GM12874 (cell line): ENCODE results near the gene RFX5.

Source experiments
- TF ChIP-seq, protein P1 (sequence below): IDR thresholded peaks from 2 replicates; pipeline ENCODE4 v1.5.1; 2011; ENCODE audit warnings: low read depth, mild to moderate bottlenecking, control low read depth, low read length, moderate library complexity; ENCODE audit not compliant: insufficient read depth

RFX5 gene

DNA sequence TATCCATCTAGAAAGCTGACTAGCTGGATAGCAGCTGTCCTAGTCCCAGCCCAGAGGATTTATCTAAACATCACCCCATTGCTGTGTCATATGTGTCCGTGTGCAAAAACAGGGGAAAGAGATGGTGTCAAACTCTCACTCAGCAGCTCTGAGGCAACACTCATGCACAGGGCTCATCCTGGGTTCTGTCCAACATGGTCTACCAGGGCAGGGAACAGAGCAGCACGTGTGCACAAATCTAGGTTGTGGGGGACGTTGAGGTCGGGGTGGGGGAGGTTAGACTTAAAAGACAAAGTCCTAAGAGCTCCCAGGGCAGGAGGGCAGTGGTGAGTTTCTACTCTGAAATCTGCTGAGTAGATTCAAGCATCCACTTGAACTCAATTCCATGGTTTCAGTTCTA, 36.0 kb downstream of the RFX5 start:
- TF ChIP-seq, protein P1, sequence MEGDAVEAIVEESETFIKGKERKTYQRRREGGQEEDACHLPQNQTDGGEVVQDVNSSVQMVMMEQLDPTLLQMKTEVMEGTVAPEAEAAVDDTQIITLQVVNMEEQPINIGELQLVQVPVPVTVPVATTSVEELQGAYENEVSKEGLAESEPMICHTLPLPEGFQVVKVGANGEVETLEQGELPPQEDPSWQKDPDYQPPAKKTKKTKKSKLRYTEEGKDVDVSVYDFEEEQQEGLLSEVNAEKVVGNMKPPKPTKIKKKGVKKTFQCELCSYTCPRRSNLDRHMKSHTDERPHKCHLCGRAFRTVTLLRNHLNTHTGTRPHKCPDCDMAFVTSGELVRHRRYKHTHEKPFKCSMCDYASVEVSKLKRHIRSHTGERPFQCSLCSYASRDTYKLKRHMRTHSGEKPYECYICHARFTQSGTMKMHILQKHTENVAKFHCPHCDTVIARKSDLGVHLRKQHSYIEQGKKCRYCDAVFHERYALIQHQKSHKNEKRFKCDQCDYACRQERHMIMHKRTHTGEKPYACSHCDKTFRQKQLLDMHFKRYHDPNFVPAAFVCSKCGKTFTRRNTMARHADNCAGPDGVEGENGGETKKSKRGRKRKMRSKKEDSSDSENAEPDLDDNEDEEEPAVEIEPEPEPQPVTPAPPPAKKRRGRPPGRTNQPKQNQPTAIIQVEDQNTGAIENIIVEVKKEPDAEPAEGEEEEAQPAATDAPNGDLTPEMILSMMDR, result no peak

DNA sequence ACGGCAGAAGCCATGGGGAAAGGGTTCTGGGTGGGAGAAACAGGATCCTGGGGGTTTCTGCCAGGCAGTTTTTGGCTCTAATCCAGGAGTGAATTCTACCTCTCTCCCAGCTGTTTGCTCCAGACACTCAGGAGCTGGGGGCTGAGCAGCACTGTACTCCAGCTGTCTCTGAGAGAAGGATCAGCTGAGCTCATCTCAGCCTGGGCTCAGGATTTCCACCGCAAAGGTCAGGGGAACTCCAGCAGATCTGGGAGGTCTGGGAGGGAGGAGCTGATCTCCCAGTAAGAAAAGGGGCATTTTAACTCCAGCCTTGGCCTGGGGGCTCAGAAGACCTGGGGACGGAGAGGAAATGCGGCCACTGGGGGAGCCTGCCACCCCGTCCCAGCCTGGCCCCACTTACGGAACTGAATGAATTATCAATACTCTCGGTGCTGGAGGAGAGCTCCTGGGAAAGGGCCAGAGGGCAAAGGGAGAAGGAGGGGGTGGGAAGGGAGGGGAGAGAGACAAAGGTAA, 37.2 kb downstream of the RFX5 start:
- TF ChIP-seq, protein P1, result no peak

DNA sequence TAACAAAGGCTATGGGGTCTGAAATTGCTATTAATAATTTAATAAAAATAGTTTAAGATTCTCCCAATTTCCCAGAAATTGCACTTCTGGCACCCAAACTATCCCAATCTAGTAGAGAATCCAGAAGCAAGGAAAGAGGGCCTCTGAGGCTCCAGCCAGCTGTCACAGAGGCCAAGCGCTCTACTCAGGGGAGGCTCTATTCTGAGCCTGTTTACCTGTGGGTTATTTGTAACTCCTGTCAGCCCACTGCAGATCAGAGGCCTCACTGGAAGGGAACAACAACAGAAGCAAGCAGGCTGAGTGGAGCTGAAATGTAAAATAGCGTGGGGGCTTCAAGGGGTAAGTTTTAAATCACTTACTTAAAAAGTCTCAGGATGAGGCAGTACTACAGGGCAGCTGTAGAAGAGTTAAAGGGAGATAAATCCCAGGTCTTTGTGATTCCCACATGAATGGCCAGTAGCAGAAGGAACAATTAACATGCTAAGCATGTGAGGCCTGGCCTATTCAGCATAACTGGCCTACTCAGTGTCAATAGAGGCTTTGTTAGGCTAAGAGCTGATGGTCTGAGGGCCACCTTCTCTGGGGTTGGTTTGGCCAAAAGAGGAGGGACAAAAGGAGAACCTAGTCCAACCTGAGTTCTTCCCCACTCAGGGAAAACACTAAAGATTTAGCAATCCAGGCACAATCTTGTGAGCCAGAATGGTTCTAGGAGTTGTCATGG, 52.1 kb downstream of the RFX5 start:
- TF ChIP-seq, protein P1, result no peak

DNA sequence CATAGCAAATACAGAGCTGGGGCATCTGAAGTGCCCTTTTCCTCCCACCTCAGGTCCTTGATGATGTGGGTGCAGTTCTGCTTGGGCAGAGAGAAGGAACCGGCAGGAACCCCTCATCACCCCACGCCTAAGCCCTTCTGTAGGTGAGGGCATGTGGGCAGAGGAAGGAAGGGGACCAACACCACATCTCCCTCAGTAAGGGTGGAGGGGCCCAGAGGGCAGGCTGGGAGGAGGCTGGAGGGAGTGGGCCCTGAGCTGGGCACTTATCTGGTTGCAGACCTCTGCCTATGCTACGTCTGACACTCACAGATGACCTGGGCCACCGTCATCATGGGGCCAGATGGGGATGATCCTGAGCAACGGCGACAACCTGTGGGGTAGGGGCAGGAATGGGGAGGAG, 54.0 kb downstream of the RFX5 start:
- TF ChIP-seq, protein P1, result no peak

DNA sequence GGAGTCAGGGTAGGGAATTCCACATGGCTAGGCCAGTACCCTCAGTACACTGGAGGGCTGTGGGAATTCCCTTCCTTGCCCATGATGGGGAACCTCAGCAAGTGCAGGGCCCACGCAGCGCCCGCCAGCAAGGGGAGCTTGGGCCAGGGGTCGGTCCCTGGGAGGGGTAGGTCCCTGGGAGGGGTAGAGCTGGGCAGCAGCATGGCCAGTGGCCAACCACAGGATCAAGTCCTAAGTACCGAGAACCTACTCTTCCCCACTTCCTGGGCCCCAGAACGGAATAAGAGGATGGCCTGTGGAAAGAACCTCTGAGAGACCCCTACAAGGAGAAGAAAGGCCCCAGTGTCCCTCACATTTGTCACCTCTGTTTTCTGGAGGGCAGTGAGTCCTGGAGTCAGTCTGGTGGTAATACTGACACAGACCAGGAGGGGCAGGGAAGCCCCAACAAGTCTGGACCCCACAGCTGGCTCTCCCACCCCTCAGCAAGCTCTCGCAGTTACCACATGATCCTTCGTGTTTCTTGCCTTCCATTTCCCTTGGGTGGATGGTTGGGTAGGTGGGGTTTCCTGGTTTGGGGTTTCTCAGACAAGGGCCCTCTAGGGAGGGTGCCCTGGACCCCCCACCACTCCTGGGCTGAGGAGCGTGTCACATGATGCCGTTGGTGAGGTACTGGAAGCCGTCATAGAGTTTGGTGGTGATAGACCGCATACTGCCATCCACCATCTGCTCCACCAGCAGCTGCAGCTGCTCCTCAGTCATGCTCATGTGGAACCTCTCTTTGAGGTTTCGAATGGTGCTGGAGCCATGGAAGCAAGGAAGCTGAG, 54.6 kb downstream of the RFX5 start:
- TF ChIP-seq, protein P1, result no peak

DNA sequence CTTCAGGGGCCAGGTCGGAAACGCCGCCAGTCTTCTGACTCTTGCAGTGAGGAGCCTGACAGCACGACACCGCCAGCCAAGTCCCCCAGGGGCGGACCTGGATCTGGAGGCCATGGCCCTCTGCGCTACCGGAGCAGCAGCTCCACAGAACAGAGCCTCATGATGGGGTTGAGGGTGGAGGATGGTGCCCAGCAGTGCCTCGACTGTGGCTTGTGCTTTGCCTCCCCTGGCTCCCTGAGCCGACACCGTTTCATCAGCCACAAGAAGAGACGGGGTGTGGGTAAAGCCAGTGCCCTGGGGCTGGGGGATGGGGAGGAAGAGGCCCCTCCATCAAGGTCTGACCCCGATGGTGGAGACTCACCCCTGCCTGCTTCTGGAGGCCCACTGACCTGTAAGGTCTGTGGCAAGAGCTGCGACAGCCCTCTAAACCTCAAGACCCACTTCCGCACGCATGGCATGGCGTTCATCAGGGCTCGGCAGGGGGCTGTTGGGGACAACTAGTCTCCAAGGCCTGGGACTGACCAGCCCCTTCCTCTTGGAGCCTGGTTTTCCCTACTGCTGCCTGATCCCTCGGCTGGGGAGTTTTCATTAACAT, 56.2 kb downstream of the RFX5 start:
- TF ChIP-seq, protein P1, result no peak
